GM12873 (cell line): ENCODE results near the gene TOM1.

Source experiments
- CTCF ChIP-seq: IDR thresholded peaks from 2 replicates; pipeline ENCODE4 v1.5.1; 2012; ENCODE audit warnings: low read depth, mild to moderate bottlenecking, moderate library complexity, low read length, control low read depth; ENCODE audit not compliant: insufficient read depth; ENCODE audit errors: missing control alignments

Gene TOM1

GRCh38 chr22:35348026-35348590 lies 48.4 kb downstream of the TOM1 start:
- TF ChIP-seq CTCF = no peak

GRCh38 chr22:35348703-35349102 lies 49.0 kb downstream of the TOM1 start:
- TF ChIP-seq CTCF = no peak

- TF ChIP-seq CTCF = no peak
Measured at GRCh38 chr22:35349368-35349703, 49.6 kb downstream of the TOM1 start.

GRCh38 chr22:35349704-35350538 lies 50.2 kb downstream of the TOM1 start:
- TF ChIP-seq CTCF = no peak

- peak; percentile 87 for TF ChIP-seq CTCF
Measured at GRCh38 chr22:35350539-35351503, 51.1 kb downstream of the TOM1 start.

- TF ChIP-seq CTCF = peak; percentile 57
Measured at GRCh38 chr22:35352214-35353111, 52.8 kb downstream of the TOM1 start.

- TF ChIP-seq CTCF = no peak
Measured at GRCh38 chr22:35353318-35353717, 53.6 kb downstream of the TOM1 start.
